HG03439 (cell line): ENCODE results near the gene FREM2.

Experiments used
- ATAC-seq: cut with Tn5 transposase; IDR thresholded peaks from one replicate; pipeline ENCODE4 v1.9.1; 2021; ENCODE audit warnings: mild to moderate bottlenecking, moderate library complexity; ENCODE audit not compliant: unreplicated experiment

Gene FREM2

DNA sequence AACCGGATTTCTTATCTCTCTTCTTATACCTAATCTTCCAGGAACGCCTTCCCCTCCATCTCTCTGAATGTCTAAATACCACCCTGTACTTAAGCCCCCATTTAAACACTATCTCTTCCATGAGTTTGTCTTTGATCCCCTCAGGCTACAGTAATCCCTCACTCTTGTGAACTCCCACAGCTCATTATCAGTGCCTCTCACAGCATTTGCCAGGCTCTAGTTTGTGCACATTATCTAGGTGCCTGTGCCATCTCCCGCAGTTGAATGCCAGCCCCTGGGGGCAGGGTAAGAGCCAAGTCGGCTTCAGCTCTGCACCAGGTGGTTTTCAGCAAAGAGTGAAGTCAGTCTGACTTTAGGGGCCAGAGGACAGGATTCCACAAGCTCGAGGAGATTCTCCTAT is 71.4 kb downstream of the FREM2 start:
- ATAC-seq: no peak

DNA sequence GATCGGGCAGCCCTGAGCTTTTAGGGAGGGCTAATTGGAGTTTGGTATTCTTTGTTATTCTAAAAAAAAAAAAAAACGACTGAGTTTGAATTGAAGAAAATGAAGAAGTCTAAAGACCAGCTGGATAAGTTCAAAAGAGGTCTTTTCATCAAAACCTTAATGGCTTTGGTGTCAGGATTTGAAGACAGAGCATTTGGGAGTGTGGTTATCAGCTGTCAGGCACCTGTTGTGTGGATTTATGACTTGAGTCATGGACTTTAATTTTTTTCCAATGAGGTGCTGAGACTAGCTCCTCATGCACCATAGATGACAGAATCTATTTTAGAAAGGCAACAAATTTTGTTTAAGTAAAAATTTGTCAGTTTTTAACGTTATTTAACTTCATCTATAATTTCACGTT is 72.5 kb downstream of the FREM2 start:
- no peak for ATAC-seq

DNA sequence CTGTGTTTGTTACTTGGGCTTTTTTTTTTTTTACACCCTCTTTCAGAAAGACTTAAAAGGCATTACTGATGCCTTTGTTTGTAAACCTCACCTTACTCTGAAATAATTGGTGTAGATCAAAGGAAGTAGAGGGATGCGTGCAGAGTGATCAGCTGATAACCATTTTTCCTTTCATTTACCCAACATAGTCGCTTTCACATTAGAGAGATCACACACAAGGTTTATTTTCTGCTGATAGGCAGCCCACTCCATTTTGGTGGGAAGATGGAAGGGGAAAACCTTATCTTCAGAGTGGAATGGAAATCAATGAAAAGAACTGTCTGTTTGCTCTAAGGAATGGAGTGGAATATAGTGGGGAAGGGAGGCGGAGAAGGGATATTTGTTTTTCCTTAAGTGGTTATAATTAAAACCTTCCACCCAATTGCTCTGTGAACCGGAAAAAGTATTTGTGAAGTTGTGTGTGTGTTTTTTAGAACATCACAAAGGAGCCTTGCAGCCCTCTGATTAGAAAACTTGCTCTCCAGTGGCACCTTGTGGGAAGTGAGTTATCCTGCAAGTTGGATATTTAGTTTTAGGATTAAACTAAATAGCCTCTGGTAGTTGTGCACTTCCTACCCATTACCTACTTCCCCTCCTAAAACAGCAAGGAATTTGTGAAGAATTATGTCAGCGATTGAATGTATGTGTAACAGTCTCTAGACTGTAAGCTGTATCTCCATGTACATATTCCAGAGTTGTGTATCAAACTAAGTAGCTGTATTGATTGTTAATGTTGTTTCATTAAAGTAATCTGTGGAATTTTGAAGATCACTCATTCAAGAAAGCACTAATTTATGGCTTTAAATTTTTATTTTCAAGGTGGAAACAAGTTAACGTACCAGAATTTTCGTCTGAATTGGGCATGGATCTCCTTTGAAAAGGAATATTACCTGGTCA is 76.8 kb downstream of the FREM2 start:
- no peak for ATAC-seq

DNA sequence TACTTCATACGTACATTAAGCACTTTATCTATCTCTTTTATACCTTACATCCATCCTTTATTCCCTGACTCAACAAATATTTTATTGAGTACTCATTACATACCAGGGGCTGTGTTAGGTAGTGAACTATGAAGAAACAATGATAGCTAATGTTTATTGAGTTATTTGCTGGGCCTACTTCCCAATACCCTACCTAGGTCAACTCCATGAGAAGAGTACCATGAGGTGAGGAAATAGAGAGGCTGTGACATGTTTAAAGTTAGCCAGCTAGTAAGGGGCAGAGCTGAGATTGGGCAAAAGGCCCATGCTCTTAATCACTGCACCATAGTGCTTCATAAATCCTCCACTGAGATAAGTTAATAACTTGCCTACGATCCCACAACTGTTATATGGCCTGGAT is 79.9 kb downstream of the FREM2 start:
- no peak for ATAC-seq

DNA sequence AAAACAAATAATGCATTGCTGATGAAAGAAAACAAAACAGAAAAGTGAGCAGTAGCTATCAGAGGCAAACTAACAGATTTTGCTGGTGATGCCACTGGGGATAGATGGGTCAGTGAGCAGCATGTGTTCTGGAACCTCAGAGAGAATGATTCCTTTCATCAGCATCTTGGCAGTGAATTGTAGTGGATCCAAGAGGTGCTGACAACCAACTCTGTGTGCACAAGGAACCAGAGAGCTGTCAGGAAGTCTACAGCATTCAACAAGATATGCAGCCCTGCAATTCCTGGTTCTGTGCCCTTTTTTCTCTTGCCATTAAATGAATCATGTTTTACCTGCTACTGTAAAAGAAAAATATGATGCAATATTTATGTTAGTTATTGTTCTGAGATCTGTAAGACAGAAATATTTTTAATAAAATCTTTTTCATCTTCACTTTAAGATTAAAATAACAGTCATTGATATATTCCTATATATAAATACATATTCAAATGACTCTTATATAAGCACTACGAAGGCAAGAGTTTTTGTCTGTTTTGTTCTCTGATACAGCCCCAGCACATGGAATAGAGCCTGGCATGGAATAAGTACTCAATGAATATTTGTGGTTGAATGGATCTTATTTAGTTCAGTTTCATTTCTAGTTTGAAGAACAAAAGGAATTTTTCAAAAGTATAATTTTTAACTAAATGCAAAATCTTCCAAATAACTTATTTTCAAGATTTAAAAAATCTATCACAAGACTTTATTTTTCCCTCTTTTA is 80.8 kb downstream of the FREM2 start:
- no peak for ATAC-seq

DNA sequence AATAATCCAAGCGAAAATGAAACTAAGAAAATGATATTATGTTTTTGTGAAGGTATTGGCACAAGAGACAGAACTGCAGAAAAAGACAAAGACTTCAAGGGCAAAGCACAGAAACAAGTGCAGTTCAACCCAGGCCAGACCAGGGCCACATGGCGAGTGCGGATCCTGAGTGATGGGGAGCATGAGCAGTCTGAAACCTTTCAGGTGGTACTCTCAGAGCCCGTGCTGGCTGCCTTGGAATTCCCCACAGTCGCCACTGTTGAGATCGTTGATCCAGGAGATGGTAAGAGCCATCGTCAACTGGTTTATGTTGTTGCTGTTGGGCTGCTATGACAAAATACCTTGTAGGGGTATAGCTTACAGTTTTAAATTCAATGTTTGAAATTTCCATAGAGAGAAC is 82.6 kb downstream of the FREM2 start:
- ATAC-seq: no peak

DNA sequence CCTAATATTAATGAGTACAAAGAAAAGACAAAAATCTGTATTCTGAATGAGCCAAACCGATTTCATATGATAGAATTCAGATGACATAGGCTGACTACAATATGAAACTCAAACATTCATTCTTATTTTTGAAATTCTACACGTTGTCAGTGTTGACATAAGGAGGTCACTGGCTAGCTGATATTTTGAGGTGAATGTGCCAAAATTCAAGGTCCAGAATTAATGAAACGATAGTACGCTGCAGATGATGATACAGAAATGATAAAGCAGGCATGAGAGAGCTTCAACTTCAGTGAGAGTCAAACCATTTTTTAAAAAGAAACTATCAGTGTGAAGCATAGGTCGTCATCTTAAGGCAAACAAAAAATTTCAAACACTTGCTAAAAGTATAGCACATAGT is 88.2 kb downstream of the FREM2 start:
- ATAC-seq: no peak

DNA sequence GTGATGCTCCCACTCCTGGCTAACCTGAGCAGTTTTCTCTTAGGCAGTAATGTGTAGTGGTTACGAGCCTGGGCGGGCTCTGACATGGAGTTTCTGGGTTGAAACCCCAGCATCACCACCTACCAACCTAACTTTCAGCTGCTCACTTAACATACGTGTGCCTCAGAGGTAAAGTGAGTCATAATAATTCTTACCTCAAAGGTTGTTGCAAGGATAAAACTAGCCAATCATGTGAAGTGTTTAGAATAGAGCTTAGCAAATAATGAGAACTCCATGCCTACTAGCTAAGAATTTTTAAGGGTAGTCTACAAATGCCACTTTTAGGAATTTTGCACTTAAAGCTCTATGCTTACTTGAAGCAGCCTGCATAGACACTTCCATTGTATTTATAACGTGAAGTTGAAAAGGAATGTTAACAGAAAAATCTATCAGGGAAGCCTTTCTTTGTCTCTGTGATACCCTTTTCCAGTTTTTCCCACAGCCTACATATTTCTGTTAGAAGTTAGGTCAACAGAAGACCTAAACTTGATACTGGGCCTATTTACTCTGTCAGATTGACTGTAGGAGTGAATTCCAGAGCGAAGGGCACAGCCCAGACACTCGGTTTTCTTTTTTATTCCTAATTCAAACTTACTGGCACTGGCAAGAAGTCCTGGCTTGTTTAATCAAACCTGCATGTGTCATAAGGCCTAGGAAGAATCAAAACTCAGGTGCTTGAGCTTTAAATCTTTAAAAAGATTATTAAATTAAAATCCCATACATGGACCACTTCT is 90.7 kb downstream of the FREM2 start:
- ATAC-seq: no peak

DNA sequence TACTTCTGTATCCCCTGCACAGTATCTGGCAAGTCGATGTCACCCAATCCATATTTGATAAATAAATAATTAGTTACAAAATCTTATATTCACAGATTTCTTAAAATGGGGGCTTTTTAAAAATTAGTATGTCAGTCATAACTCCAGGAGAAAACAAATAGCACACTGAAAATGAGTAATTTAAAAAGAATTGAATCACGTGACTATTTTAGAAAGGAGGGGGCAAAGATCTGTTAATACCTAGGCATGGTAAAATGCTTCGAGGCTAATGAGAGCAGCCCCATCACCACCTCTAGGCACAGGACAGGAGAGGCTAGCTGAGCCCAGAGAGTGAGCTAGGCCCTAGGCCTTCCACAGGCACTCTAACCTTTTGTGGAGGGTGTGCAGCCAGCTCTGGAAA is 94.7 kb downstream of the FREM2 start:
- no peak for ATAC-seq

DNA sequence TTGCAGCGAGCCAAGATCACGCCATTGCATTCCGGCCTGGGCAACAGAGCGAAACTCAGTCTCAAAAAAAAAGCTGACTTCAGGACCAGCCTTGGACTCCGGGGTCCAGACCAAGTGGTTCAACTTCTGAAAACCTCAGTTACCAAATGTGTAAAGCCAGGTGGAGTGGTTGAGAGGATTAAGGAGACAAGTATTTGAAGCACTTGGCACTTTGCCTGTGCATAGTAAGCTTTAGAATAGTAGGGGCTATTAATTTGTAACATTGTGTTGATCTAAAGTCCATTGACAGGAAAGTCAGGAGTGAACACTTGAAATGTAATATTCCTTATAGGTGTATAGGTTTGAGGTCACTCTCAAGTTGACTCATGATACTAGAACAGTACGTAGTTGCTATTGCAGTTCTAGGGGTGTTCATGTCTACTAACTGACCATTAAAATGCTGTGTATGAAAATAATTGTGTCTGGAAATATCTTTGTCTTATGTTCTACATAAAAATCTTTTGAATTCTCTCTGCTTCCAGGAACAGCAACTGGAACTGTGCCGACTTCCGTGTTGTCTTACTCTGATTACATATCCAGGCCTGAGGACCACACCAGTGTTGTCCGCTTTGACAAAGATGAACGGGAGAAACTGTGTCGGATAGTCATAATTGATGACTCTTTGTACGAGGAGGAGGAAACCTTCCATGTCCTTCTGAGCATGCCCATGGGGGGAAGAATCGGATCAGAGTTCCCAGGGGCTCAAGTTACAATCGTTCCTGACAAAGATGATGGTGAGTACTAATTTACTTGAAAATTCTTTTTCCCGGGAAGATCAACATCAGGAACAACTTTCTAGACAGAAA is 97.4 kb downstream of the FREM2 start:
- no peak for ATAC-seq

DNA sequence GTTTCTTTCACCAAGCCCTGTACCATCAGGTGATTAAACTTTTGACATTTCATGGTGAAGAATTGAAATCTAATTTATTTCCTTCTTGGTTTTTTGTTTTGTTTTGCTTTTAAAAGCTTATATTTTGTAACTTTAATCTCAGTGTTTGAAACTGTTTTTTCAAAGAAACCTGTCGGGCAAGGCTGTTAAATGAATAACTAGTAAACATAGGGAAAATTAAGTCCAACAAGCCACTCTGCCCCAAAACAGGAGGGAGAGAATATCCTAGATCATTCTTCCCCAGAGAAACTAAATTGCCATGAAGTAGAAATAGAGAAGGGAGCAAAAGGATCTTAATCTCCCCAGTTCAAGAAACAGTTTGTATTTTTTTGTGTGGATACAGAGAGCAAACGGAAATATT is 98.2 kb downstream of the FREM2 start:
- ATAC-seq: no peak

DNA sequence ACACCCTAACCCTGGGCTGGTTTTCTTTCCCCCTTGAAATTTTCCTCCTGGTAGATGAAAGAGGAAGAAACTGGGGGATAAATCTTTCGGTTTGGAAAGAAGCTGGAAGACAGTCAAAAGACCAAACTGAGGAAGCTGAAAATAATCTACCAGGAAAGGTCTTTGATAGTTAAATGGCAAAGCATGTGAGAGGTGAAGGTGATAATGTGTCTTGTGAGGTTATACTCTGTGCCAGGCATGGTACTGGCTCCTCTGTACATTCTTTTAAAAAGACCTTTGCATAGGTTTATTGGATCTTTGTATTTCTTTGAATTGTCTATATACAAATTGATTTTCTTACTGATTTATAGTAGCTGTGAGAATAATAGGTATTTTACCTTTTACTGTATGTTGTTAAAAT is 98.6 kb downstream of the FREM2 start:
- ATAC-seq: no peak

DNA sequence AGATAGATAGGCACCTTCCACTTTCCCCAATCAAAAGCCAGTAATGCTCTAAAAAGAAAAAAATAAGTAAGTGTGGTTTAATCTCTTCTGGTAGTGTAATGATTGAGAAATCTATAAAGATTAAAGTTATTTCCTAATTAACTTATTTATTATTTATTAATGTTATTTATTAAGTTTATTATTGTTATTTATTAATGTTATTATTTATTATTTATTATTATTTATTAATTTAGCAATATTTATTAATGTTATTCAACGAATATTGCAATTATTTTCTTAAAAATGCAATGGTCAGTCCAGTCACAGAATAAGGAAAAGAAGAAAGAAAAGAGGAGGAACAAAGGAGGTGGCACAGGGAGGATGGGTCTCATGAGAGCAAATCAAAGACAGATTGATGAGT is 100.7 kb downstream of the FREM2 start:
- ATAC-seq: no peak

DNA sequence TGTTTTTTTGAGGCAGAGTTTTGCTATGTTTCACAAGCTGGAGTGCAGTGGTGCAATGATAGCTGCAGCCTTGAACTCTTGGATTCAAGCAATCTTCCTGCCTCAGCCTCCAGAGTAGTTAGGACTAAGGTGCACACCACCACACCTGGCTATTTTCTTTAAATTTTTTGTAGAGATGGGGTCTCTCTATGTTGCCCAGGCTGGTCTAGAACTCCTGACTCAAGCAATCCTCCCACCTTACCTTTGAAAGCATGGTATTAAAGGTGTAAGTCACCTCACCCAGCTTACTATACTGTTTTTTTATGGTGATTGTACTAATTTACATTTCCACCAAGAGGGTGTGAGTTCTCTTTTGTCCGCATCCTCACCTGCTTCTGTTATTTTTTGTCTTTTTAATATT is 110.0 kb downstream of the FREM2 start:
- ATAC-seq: no peak

DNA sequence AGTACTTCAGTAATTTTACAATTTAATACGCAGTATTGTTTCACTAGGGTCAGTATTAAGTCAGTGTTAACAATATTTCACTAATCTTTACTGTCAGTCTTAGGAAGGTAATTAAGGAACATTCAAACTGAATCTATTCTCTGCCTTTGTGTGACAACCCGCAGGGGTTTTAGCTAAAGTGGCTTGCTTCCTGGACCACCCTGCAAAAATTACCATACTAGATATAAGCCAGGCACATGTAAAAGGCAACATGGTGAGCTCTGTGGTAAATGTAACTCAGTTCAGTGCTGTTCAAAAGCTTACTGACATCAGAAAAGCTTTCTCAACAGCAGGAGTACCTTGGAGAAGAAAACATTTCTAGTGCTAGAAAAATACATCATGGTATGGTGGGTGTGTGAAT is 116.7 kb downstream of the FREM2 start:
- ATAC-seq: no peak

DNA sequence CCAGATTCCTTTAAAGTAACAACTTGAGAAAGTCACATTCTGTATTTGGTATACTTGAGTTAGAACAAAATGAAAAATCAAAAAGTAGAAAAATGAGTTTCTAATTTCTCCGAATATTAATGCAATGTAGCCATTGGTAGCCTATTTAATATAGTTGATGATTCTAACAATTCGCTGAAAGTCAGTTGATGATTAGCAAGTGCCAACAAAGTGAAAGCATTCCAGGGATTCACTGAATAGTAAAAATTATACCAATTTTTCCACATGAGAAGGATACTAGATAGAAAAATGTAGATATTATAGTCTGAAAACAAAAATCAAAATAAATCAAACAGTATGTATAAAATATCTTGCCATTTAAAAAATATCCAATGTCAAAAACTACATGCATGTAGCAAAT is 117.2 kb downstream of the FREM2 start:
- ATAC-seq: no peak

DNA sequence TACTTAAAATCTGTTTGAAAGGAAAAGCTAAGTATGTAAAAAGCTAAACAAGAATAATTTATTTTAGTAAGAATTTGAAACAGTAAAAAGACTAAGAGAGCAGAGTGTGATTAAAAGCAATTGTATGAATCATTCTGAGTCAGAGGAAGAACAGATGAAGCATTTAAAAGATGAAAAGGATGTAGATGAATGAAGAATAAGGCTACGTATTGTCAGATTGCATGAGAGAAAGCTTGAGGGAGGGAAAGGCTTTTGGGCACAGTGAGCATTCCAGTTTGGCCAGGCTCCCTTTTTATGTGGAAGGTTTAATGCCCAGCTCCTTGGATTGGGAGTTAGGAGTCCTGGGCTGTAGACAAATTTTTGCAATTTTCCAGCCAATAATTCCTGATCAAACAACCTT is 117.7 kb downstream of the FREM2 start:
- ATAC-seq: no peak

DNA sequence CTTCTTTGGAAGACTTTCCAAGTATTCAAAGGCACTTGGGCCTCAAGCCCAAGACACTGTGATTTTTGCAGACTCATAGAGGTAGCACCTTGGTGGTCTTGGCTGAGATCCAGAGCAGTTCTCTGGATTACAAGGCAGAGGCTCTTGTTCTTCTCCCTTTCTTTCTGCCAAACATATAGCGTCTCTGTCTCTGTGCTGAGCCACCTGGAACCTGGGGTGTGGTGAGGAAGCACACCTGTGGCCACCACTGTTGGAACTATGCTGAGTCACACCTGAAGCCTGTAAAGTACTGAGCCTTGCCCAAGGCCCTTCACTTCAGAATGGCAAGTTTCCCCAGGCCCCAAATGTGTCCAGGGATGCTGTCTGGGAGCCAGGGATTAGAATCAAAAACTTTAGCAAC is 127.5 kb downstream of the FREM2 start:
- ATAC-seq: no peak

DNA sequence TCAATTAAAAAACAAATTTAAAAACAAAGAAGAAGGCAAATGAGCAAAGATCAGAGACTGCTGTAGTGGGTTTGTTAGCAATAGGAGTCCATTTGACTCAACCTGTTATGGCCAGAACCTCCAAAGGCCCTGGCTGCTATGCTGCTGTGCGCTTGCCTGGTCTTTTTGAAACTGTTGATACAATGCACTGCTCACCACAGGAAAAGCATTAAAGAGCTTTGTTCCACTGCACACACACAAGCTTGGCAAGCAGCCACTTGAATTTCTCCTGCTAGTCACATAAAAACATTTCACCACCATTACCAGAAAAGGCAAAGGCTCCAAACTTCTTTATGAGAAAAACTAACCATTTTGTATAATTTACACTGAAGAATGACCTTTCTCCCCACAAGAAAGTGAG is 132.2 kb downstream of the FREM2 start:
- ATAC-seq: no peak

DNA sequence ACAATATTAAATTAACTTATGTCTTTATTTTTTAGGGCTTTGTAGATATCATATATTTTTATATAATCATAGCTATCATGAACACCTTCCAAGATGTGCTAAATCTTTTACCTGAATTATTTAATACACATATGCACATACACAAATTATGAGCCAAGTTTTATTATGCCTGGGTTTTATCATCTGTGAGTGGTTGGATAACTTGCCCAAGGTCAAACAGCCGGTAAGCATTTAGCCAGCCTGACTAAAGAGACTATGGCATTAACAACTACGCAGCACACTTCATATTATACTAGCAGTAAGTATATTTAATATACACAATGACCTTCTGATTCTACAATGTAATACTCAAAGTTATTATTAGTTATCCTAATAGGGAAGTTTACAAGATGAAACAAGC is 132.7 kb downstream of the FREM2 start:
- ATAC-seq: no peak
